Anterior cingulate cortex (tissue), 58 donors: Measurements from ENCODE around the gene TOB1.

Experiments used
- DNase-seq, 58 donors: peaks; one replicate each; lab custom pipeline; 2025; lab: John Stamatoyannopoulos, UW

The TOB1 gene

DNA sequence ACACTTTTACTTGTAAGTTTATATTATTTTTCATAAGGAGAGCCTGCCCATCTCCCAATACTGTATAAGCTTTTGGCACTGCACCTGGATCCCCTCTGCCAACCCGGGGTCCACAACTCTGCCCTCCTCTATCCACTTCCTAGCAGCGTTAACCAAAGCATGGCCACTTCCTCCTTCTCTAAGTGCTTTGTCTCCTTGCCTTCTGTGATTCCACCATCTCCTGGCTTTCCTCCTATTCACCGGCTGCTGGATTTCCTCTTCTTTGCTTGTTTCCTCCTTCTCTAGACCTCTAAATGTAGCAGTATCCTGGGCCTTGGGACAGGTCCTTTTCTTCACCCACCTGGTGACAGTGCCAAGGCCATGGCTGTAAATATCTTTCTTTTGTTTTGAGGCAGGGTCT is 50.8 kb downstream of the TOB1 start:
- no peak for DNase-seq

DNA sequence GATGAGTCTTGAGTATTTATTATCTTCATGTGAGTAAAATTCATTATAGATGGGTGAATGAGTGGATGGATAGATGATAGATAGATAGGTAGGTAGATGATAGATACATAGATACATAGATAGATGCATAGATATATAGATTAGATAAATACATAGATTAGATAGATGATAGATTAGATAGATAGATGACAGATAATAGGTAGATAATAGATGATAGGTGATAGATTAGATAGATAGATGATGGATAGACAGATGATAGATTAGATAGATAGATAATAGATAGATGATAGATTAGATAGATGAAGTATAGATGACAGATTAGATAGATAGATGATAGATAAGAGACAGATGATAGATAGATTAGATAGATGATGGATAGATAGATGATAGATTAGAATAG is 52.6 kb downstream of the TOB1 start:
- no peak for DNase-seq
